ENCODE measurements around the gene VAMP4.

- TF ChIP-seq RCOR1 (conservative IDR thresholded peaks at IDR 0.05; ENCODE audit: low read depth, low read length) (no peak), BACH1 (IDR thresholded peaks at IDR 0.05; ENCODE audit: borderline replicate concordance) (no peak), USF1 (IDR thresholded peaks at IDR 0.05; ENCODE audit: borderline replicate concordance, extremely low read length, insufficient read depth, low read depth, low read length) (no peak), SIN3A (IDR thresholded peaks at IDR 0.05; ENCODE audit: low read depth, low read length) (no peak)
Observed at GRCh38 chr1:171743081-171743870, 1.4 kb upstream of the VAMP4 start.
